Germinal center (tissue), 1 donor: ENCODE measurements around the gene HES4.

Source experiments
- DNase-seq: peaks from one replicate; pipeline ENCODE4 v3.0.0; 2012; ENCODE audit warnings: mixed read lengths, low spot score

Gene HES4

GRCh38 chr1:965526-966134 lies 34.3 kb downstream of the HES4 start:
- no peak for DNase-seq

- no peak for DNase-seq
Measured at GRCh38 chr1:964691-965525, 35.0 kb downstream of the HES4 start.

- no peak for DNase-seq
Measured at GRCh38 chr1:963746-964525, 36.0 kb downstream of the HES4 start.

- no peak for DNase-seq
Measured at GRCh38 chr1:963301-963651, 36.6 kb downstream of the HES4 start.

- DNase-seq, result no peak
Measured at GRCh38 chr1:962381-963300, 37.3 kb downstream of the HES4 start.

GRCh38 chr1:961132-961669 lies 38.7 kb downstream of the HES4 start:
- DNase-seq, result no peak

GRCh38 chr1:960363-961131 lies 39.4 kb downstream of the HES4 start, which contains the start of gene KLHL17:
Gene KLHL17 (plus strand): TSS chr1:960584. CDS start chr1:960694, 110 bp downstream.
- peak; percentile 79 for DNase-seq

GRCh38 chr1:959731-960362 lies 40.0 kb downstream of the HES4 start:
- no peak for DNase-seq

GRCh38 chr1:958823-959730 lies 40.8 kb downstream of the HES4 start, which contains the start of gene NOC2L:
Gene NOC2L (minus strand): TSS chr1:959256. CDS start chr1:959240, 16 bp downstream.
- DNase-seq, result peak; percentile 90

- no peak for DNase-seq
Measured at GRCh38 chr1:956636-957035, 43.3 kb downstream of the HES4 start.

- DNase-seq, result no peak
Measured at GRCh38 chr1:955474-955873, 44.4 kb downstream of the HES4 start.

- DNase-seq, result no peak
Measured at GRCh38 chr1:954927-955326, 45.0 kb downstream of the HES4 start.

- DNase-seq, result no peak
Measured at GRCh38 chr1:953524-954320, 46.2 kb downstream of the HES4 start.

- no peak for DNase-seq
Measured at GRCh38 chr1:952603-953002, 47.3 kb downstream of the HES4 start.

GRCh38 chr1:952201-952600 lies 47.7 kb downstream of the HES4 start:
- no peak for DNase-seq

GRCh38 chr1:951364-951763 lies 48.5 kb downstream of the HES4 start:
- no peak for DNase-seq

- DNase-seq, result no peak
Measured at GRCh38 chr1:950881-951280, 49.0 kb downstream of the HES4 start.

- no peak for DNase-seq
Measured at GRCh38 chr1:950268-950667, 49.6 kb downstream of the HES4 start.
